Ectodermal cell (in vitro differentiated cells): ENCODE measurements around the gene STAT5B.
"Not testable (repeated sequence)": the region's sequence is repeated elsewhere in the genome, so short reads cannot be mapped to it uniquely, and the experiment has no call there.

Source experiments
- H3K27ac ChIP-seq: 2 replicates; pipeline ENCODE4 v1.7.0; 2013; ENCODE audit warnings: mild to moderate bottlenecking, low read depth, low read length; ENCODE audit not compliant: insufficient read depth, poor library complexity, severe bottlenecking
- H3K27me3 ChIP-seq: 2 replicates; pipeline ENCODE4 v1.7.0; 2013; ENCODE audit warnings: mild to moderate bottlenecking, low read length; ENCODE audit not compliant: insufficient read depth, control insufficient read depth, poor library complexity, severe bottlenecking
- H3K36me3 ChIP-seq: one replicate; pipeline ENCODE4 v1.7.0; 2013; ENCODE audit warnings: low read length; ENCODE audit not compliant: control insufficient read depth, insufficient read depth
- H3K4me1 ChIP-seq: one replicate; pipeline ENCODE4 v1.7.0; 2013; ENCODE audit warnings: low read length; ENCODE audit not compliant: control insufficient read depth, insufficient read depth
- H3K4me3 ChIP-seq: 2 replicates; pipeline ENCODE4 v1.7.0; 2013; ENCODE audit warnings: low read depth, low read length, control low read depth; ENCODE audit not compliant: insufficient read depth
- H3K9me3 ChIP-seq: 2 replicates; pipeline ENCODE4 v1.7.0; 2013; ENCODE audit warnings: mild to moderate bottlenecking, low read length, moderate library complexity; ENCODE audit not compliant: control insufficient read depth
- WGBS, 2 experiments: methylation state at CpG; one replicate each; pipeline ENCODE4 v1.1.7; 2013; ENCODE audit warnings: missing lambda C conversion rate in 2 of 2; 5-methylcytosine and 5-hydroxymethylcytosine counted together

Gene STAT5B

GRCh38 chr17:42307362-42307927 lies 31.3 kb upstream of the STAT5B start:
- no peaks in the 10 kb centered on the region for H3K27me3 ChIP-seq
- WGBS, 2 experiments: 95% methylated on average over 19 of the region's 19 CpGs
- H3K27ac ChIP-seq: no peak overlapping the region
- H3K36me3 ChIP-seq: no peaks in the 10 kb centered on the region
- no peak overlapping the region for H3K4me3 ChIP-seq
- H3K4me1 ChIP-seq: peaks cover 20% of the 10 kb centered on the region
- H3K9me3 ChIP-seq: no peaks in the 10 kb centered on the region

DNA sequence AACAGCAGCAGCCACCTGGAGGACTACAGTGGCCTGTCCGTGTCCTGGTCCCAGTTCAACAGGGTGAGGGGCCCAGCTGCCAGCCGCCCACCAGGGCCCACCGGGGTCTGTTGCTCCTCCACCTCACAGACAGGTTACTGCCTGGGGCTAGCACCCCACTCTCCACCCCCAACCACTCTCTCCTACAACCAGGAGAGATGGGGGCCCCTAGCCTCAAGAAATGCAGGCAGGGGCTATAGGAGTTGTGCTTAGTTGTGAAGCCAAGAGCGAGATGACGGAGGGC lies 30.1 kb upstream of the STAT5B start:
- Histone ChIP-seq H3K9me3 (no peaks in the 10 kb centered on the region), H3K4me3 (no peak overlapping the region), H3K36me3 (no peaks in the 10 kb centered on the region), H3K27ac (no peak overlapping the region), H3K27me3 (no peaks in the 10 kb centered on the region), H3K4me1 (peaks cover 12% of the 10 kb centered on the region)
- 92 to 96% methylated on average over 5 of the region's 5 CpGs for WGBS, 2 experiments

DNA sequence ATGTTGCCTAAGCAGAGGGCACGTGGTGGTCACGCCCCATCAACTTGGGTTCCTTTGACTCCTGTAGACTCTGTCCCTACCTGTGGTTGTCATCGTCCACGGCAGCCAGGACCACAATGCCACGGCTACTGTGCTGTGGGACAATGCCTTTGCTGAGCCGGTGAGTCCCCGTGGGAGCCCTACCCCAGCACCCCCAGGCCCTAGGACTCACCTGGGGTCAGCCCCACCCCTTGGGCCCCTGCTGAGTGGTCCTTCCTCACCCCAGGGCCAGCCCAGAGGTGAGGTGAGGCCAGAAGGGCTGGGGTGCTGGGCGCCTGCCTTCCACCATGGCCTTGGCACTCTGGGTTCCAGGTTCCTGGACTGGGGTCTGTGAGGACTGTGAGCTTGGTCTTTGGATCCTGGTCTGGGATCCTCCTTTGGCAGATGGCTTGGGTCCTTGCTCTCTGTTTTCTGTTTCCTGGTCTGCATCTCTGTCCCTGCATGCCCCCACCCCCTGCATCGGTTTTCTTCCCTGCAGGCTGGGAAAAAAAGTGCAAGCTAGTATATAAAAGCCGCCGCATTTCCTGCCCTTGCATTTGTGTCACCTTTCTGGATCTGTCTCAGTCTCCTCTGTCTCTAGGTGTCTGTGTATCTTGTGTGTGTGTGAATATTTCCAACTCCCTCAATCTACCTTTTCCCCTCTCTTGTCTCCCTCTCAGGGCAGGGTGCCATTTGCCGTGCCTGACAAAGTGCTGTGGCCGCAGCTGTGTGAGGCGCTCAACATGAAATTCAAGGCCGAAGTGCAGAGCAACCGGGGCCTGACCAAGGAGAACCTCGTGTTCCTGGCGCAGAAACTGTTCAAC lies 29.6 kb upstream of the STAT5B start:
- H3K36me3 ChIP-seq: no peaks in the 10 kb centered on the region
- no peaks in the 10 kb centered on the region for H3K27me3 ChIP-seq
- H3K9me3 ChIP-seq: no peaks in the 10 kb centered on the region
- H3K4me3 ChIP-seq: no peak overlapping the region
- peaks cover 6% of the 10 kb centered on the region for H3K4me1 ChIP-seq
- no peak overlapping the region for H3K27ac ChIP-seq
- 89 to 92% methylated on average over 18 of the region's 18 CpGs for WGBS, 2 experiments

DNA sequence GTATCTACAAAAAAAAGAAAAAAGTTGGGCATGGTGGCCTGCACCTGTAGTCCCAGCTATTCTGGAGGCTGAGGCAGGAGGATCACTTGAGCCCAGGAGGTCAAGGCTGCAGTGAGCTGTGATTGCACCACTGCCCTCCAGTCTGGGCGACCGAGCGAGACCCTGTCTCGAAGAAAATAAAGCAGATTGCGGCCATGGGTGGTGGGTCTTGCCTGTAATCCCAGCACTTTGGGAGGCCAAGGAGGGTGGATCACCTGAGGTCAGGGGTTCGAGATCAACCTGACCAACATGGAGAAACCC lies 28.8 kb upstream of the STAT5B start:
- H3K27ac ChIP-seq, H3K9me3 ChIP-seq, H3K4me3 ChIP-seq, H3K4me1 ChIP-seq, H3K36me3 ChIP-seq, H3K27me3 ChIP-seq: not testable (repeated sequence)
- WGBS, 2 experiments: 91 to 92% methylated on average over 6 of the region's 6 CpGs

- H3K27ac ChIP-seq: no peak overlapping the region
- 91 to 94% methylated on average over 16 of the region's 16 CpGs for WGBS, 2 experiments
- H3K9me3 ChIP-seq: no peaks in the 10 kb centered on the region
- no peaks in the 10 kb centered on the region for H3K27me3 ChIP-seq
- no peaks in the 10 kb centered on the region for H3K4me1 ChIP-seq
- H3K36me3 ChIP-seq: no peaks in the 10 kb centered on the region
- H3K4me3 ChIP-seq: no peak overlapping the region
Observed at GRCh38 chr17:42304187-42305030, 28.2 kb upstream of the STAT5B start.

- Histone ChIP-seq H3K27me3 (no peaks in the 10 kb centered on the region), H3K4me1 (no peaks in the 10 kb centered on the region), H3K4me3 (no peak overlapping the region), H3K9me3 (no peaks in the 10 kb centered on the region), H3K27ac (no peak overlapping the region), H3K36me3 (no peaks in the 10 kb centered on the region)
- WGBS, 2 experiments: 90 to 91% methylated on average over 3 of the region's 3 CpGs
Observed at GRCh38 chr17:42303694-42304093, 27.5 kb upstream of the STAT5B start.

GRCh38 chr17:42301022-42301421 lies 24.8 kb upstream of the STAT5B start:
- no peaks in the 10 kb centered on the region for H3K27me3 ChIP-seq
- H3K27ac ChIP-seq: no peak overlapping the region
- no peaks in the 10 kb centered on the region for H3K36me3 ChIP-seq
- no peaks in the 10 kb centered on the region for H3K4me1 ChIP-seq
- H3K4me3 ChIP-seq: no peak overlapping the region
- 91 to 92% methylated on average over 9 of the region's 9 CpGs for WGBS, 2 experiments
- H3K9me3 ChIP-seq: no peaks in the 10 kb centered on the region

DNA sequence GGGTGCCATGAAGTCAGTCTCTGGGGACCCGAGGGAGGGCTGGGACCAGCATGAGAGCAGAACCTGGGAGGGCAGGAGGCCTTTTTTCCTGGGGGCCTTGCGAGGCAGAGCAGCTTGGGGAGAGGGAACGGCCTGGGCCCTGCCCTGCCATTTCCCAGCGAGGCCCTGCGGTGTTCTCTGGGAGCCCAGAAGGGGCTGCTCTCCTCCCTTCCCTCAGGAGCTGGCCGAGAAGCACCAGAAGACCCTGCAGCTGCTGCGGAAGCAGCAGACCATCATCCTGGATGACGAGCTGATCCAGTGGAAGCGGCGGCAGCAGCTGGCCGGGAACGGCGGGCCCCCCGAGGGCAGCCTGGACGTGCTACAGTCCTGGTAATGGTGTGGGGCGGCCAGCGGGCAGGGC lies 23.7 kb upstream of the STAT5B start:
- H3K36me3 ChIP-seq, H3K27me3 ChIP-seq, H3K27ac ChIP-seq, H3K4me3 ChIP-seq, H3K4me1 ChIP-seq, H3K9me3 ChIP-seq: not testable (repeated sequence)
- WGBS, 2 experiments: 78 to 91% methylated on average over 3 to 4 of the region's 17 CpGs

GRCh38 chr17:42299361-42299760 lies 23.2 kb upstream of the STAT5B start:
- H3K4me1 ChIP-seq, H3K27me3 ChIP-seq, H3K36me3 ChIP-seq, H3K9me3 ChIP-seq, H3K4me3 ChIP-seq, H3K27ac ChIP-seq: not testable (repeated sequence)
- 95 to 97% methylated on average over 10 of the region's 10 CpGs for WGBS, 2 experiments

DNA sequence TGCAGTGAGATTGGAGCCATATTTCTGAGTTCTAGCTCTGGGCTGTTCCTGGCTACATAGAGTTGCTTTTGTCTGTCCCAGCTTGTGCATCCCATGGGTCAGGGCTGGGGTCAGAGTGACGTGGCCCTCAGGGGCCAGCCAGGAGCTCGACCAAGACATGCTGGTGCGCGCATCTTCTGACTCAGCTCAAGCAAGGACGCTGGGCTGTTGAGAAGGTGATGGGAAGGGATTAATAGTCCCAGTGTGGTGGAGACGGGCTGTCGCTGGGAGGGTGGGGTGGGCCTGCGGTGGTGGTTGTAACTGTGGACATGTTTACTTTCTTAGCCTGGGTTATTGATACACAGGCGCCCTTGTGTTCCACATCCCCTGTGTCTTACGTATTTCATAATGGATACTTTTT lies 21.6 kb upstream of the STAT5B start:
- H3K9me3 ChIP-seq, H3K4me1 ChIP-seq, H3K4me3 ChIP-seq, H3K27me3 ChIP-seq, H3K36me3 ChIP-seq, H3K27ac ChIP-seq: not testable (repeated sequence)
- 94 to 95% methylated on average over 8 to 9 of the region's 10 CpGs for WGBS, 2 experiments
